GM21619 (cell line): ENCODE measurements around the gene CEMIP.

ENCODE experiments used
- ATAC-seq: cut with Tn5 transposase; IDR thresholded peaks from one replicate; pipeline ENCODE4 v1.9.1; 2021; ENCODE audit not compliant: unreplicated experiment

Gene CEMIP

GRCh38 chr15:80778964-80779657, at the start of gene CEMIP:
CEMIP (plus strand) TSS chr15:80779370; CDS start chr15:80873880, 94,510 bp downstream.
- no peak for ATAC-seq

- ATAC-seq = no peak
These were observed 48.8 kb upstream of the CEMIP start for GRCh38 chr15:80730387-80730786.

- no peak for ATAC-seq
These were observed 48.2 kb upstream of the CEMIP start for GRCh38 chr15:80730926-80731325.

GRCh38 chr15:80732167-80732566, 47.0 kb upstream of the CEMIP start:
- no peak for ATAC-seq

- no peak for ATAC-seq
These were observed 46.4 kb upstream of the CEMIP start for GRCh38 chr15:80732818-80733217.

- ATAC-seq = no peak
These were observed 45.7 kb upstream of the CEMIP start for GRCh38 chr15:80733460-80733859.

GRCh38 chr15:80735344-80735743, 43.8 kb upstream of the CEMIP start:
- no peak for ATAC-seq

- no peak for ATAC-seq
These were observed 42.6 kb upstream of the CEMIP start for GRCh38 chr15:80736560-80736959.

- no peak for ATAC-seq
These were observed 39.3 kb upstream of the CEMIP start for GRCh38 chr15:80739919-80740318.

- ATAC-seq = no peak
These were observed 37.1 kb upstream of the CEMIP start for GRCh38 chr15:80742081-80742480.

- no peak for ATAC-seq
These were observed 35.9 kb upstream of the CEMIP start for GRCh38 chr15:80743189-80743833.

- no peak for ATAC-seq
These were observed 34.8 kb upstream of the CEMIP start for GRCh38 chr15:80744415-80744814.

- no peak for ATAC-seq
These were observed 34.3 kb upstream of the CEMIP start for GRCh38 chr15:80744826-80745225.

GRCh38 chr15:80745888-80746287, 33.3 kb upstream of the CEMIP start:
- no peak for ATAC-seq

GRCh38 chr15:80747317-80748053, 31.7 kb upstream of the CEMIP start:
- ATAC-seq = no peak

GRCh38 chr15:80749589-80749988, 29.6 kb upstream of the CEMIP start:
- no peak for ATAC-seq

GRCh38 chr15:80750575-80750974, 28.6 kb upstream of the CEMIP start:
- ATAC-seq = no peak

- ATAC-seq = no peak
These were observed 27.0 kb upstream of the CEMIP start for GRCh38 chr15:80752204-80752603.

- no peak for ATAC-seq
These were observed 26.0 kb upstream of the CEMIP start for GRCh38 chr15:80753161-80753560.

- no peak for ATAC-seq
These were observed 25.2 kb upstream of the CEMIP start for GRCh38 chr15:80754014-80754413.

- ATAC-seq = no peak
These were observed 23.3 kb upstream of the CEMIP start for GRCh38 chr15:80755885-80756284.

- ATAC-seq = no peak
These were observed 20.9 kb upstream of the CEMIP start for GRCh38 chr15:80758130-80758745.
